ENCODE results near the gene BRD4. TPM values are rescaled to one million over a fixed set of nuclear protein-coding genes. Genes with fewer than 3 reads are reported as not detected.
A peak's percentile ranks its signal among the peaks of the same experiment; 100 is the strongest.
"Not testable (repeated sequence)": the region's sequence is repeated elsewhere in the genome, so short reads cannot be mapped to it uniquely, and the experiment has no call there.

BRD4 gene
- total RNA-seq, result 34.6 TPM

DNA sequence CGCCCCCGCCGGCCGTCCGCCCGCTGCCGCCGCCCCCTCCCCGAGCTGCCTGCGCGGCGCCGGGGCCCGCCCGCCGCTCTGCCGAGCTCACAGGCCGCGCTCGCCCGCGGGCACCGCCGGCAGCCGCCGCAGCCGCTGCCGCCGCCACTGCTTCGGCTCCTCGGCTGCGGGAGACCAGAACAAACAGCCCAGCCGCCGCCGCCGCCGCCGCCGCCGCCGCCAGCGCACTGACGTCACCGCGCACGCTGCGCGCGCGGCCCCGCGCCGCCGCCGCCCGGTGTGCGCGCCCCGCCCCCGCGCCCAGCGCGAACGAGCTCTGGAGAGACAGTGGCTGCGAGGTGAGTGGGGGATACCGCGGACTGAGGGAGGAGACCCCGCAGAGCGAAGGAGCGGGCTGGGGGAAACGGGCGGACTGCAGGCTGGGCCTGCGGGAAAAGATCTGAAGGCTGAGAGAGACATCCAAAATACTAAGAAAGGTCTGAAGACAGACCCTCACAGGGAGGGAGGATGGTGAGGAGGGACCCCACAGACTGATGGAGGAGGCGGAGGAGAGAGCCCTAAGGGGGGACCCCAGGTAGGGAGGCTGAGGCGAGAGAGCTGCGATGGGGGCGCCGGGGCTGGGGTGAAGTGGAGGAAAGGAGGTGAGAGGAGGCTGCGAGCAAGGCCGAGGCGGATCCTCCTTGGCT, at the start of gene BRD4:
BRD4 (minus strand) TSS at position 229 of the 686 bp plus-strand sequence. CDS start 59,440 bp downstream, outside the sequence.
- DNase-seq, result peak; percentile 83

DNA sequence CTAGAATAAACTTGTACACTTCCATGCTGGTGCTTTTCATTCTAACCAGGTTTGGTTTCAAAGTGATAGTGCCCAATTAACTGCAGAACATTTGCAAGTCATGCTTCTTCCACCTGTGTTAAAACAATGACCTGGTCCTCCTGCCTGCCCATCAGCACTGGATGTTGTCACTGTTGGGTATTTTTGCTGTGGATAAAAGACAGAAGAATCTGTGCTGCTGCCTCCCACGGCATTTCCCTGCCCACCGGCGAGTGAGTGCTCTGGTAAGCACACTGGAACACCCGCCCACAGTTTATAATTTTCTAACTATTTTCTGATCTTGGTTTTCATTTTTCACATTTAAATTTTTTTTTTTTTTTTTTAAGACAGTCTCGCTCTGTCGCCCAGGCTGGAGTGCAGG, 49.5 kb upstream of the BRD4 start:
- no peak for DNase-seq

DNA sequence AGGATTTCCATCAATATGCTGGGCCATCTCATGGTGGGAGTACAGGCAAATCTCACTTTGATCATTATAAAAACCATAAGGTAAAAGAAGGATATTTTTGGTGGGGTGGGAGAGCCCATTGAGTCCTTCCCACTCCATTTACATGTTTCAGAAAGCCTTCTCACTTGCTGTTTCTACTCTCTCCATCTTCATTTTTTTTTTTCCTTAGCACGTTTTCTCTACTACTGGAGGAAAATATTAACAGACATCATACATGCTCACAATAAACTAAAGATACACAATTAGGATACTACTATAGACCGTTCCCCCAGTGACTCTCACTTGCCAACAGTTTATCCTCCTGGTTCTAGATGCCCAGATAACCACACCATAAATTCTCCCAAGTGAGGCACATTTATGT, 49.1 kb upstream of the BRD4 start:
- DNase-seq, result no peak

DNA sequence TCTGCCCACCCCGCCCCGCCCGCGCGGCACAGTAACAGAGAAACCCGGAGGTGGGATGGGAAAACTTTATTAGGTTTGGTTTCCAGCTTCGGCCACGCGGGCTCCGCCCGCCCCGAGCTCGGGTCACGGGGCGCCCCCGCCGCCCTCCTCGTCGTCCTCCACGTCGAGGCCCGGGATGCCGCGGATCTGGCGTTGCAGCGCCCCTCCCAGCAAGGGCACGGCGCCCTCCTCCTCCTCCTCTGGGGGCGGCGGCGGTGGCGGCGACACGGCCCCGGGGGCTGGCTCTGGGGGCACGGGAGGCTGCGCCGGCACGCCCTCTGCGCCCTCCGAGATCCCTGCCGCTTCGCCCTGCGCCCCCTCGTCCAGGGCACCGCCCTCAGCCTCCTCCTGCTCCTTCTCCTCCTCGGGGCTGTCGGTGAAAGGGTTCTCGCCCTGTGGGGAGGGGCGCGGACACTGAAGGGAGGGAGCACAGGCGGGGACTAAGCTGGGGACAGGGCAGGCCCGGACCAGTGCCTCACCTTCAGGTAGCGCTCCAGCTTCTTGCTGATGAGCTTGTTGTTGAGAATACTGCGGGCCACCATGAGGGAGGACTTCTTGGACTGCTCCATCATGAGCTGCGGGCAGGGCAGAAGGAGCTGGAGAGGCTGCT, 47.8 kb upstream of the BRD4 start:
- DNase-seq, result peak; percentile 71

DNA sequence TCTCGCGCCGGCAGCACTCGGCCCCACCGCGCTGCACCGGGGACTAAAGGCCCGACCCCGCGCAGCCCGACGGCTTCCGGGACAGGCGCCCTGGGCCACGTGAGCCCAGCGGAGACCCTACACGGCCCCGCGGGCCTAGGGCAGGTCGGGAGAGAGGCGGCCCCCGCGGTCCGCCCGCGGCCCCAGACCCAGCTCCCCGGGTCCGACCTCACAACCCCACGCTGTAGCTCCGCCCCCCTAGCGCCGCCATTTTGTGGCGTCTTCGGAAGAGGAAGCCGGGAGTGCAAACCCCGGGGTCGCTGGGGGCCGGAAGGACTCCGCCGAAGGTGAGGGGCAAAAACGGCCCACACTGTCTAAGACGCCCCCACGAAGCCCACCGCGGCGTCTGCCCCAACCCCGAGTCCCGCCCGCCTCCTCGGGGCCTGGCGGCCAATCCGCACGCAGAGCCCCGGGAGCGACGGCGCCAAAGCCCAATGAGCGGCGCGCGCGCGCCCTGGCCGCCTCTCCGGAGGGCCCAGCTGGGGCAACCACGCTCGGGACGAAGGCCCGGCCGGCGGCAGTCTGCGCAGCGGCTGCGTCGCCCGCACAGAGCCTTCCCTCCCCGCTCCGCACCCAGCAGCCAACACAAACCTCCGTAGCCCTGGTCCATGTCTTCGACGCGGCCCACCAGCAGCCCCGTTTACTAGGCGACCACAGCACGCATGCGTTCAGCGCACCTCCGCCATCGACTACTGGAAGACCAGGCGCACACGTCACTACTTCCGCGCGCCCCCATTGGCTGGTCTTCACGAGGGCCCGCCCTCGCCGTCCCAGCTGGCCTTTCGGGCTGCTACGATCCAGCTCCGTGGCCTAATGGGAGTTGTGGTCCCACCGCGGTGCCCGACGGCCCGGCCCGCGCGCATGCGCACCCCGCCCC, 47.0 kb upstream of the BRD4 start, which contains the start of gene AKAP8:
AKAP8 (minus strand) TSS at position 705 of the 916 bp plus-strand sequence; CDS start at position 649, 56 bp downstream.
- DNase-seq, result peak; percentile 99

DNA sequence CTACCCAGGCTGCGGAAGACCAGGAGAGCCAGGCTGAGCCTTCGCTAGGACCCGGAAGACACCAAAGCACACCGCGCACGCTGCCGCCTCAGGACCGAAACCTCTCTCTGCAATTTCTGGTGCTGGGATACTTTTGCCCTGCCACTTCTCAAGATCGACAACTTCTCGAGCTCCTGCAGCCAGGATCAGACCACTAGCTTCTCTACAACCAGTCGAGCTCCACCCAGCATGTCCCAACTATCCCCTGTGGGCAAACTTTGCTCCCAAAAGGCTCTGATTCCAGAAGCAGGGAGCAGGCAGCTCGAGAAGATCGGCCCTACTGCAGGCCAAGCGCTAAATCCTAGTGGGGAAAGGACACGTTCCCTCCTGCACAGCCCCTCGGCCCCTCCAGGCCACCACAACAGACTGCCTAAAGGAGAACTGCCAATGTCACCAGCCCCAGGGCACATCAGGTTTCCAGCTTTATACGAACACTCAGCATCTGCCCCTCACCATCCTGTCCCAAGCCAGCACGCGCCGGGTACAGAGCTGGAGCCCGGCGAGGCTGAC, 46.3 kb upstream of the BRD4 start:
- DNase-seq, result peak; percentile 73

DNA sequence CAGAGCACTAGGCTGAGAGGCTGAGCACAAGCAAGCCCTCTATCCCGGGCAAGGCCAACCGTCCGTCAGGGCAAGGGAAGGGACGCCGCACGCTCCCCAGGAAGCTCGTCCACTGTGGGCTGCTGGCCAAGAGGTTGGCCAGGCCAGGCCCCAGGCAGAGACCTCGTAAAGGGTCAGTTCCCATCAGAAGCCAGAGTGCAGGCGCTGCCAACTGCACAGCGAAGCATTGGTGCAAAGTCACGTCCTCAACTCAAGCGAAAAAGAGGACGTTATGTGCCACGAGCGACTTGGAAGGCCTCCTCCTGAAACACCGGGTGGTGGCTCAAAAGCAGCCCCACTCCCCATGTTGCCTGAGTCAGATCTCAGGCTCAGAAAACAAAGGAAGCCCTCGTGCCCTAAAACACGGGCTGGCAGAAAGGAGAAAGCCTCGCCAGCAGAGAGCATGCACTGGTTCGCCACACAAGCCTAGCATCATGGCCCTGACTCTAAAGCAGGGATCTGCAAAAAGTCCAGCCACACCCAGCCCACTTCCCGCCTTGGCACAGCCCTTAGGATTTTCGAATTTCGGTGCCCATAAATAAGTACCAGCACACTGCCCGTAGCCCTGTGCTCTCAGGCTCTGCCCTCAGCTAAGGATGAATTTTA, 42.6 kb upstream of the BRD4 start:
- DNase-seq, result no peak

DNA sequence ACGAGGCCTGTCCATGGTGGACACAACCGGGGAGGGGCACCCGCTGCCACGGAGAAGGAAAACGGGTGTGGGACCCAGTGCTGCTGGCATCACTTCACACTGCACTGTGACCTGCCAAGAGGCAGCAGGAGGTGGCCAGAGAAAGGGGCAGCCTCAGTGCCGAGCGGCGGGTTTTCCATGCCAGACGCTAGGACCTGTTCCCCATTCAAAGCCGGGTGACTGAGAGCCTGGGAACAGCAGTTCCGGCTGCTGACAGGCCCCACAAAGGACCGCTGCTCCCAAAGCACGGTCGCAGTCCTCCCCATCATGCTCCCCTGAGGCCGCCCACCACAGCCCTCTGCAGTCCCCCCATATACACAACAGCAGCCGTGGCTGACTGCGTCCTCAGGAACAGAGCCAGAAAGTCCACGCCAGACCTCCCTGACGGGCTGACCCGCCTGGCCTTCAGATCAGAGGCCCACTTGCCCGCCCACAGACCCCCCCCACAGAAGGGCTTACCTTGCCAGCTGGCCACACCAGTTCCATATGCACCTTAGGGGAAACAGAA, 41.8 kb upstream of the BRD4 start:
- no peak for DNase-seq

DNA sequence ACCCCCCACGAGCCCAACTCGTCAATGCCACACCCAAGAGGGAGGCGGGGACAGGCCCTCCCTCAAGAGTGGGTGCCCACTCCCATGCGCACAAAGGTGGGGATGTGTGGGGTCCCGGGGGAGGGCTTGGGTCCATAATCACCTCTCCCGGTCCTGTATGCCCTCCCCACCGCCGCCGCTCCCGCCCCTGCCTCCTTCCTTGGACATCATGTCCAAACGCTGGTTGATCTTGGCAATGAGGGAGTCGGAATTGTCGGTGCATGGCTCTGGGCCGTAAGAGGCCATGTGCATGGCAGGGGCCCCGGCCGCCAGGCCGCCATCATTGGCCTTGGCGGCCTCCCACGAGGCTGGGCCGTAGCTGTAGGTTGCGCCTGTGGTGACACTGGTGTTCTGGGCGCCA, 41.3 kb upstream of the BRD4 start:
- DNase-seq, result no peak

DNA sequence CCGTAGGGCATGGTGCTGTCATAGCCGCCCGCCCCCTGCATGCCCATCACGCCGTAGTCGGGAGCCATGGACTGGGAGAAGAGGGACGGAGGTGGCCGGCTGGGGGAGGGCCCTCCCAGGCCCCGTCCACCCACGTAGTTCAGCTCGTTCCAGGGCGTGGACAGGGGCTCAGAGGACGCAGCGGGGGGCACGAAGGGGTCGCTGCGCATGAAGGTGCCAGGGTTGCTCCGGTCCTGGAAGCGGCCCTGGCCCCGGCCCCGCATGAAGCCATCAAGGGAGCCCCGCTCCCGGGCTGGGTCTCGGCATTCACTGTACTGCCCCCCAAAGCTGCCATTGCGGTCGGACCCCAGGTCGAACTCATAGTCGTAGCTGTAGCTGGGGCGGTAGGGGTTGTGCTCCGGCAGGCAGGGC, 40.6 kb upstream of the BRD4 start:
- DNase-seq, result no peak

DNA sequence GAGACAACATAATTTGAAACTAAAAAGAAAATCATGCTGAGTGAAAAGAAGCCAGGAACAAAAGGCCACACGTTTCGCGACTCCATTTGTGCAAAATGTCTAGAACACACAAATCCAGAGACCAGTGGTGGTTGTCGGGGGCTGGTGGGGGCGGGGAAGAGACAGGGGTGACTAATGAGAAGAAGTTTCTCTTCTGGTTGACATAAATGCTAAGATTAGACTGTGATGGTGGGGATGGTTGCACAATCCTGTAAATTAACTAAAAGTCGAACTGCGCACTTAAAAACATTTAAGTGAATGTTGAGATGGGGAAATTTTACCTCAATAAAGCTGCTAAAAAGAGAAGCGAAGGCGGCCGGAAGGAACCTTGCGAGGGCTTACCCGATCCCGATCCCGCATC, 40.1 kb upstream of the BRD4 start:
- no peak for DNase-seq

DNA sequence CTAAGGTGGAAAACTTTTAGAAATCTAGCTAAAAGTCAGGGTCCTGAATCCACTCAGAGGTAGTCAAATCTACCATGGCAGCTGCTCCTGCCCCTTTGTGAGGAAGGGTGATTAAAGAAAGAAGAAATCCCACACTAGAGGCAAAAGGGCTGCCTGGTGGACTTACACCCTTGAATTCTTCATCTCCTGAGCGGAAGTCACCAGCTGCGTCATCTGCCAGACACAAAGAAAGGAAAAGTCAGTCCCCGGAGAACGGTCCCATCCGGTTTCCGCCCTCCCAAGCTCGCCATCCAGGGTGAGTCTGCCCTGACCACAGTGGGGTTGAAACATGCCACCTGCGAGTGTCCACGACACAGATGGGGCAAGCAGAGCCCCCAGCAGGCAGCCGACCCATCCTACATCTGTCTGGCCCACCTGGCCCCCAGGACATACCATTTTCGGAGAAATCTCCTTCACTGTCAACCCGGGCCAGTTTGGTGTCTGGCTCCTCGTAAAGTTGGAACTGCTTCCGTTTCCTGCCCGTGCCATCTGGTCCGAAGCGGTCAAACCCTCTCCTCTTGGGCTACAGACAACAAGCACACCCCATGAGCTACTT, 39.5 kb upstream of the BRD4 start:
- DNase-seq, result no peak

DNA sequence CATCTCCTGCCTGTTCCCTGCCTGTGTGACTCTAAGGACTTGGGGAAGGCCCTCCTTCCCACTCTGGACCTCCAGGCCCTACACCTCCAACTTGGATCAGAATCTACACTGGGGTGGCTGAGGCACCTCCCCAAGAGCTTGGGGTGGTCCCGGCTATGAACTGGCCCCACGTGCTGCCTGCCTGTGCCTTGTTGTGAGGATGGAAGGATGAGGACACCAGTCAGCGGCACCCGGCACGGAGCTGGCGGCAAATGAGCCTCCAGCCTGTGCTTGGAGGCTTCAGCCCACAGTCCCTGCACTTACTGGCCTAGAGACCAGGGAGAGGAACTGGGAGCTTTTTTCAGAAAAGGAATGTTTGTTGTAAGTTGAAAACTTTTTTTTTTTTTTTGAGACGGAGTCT, 38.8 kb upstream of the BRD4 start:
- DNase-seq, result no peak

DNA sequence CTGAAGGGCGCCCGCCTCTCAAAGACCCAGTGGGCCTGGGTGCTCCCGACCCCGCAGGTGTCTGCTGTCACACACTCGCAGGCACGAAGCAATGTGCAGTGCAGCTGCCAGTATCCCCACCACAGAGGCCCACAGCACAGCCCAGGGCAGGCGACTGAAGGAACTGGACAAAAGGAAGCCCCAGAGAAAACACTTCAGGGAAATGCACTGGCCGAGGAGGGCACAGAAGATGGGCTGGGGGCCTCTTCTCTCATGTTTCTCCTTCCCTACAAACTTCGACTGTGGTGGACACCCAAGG, 37.2 kb upstream of the BRD4 start:
- DNase-seq, result no peak

DNA sequence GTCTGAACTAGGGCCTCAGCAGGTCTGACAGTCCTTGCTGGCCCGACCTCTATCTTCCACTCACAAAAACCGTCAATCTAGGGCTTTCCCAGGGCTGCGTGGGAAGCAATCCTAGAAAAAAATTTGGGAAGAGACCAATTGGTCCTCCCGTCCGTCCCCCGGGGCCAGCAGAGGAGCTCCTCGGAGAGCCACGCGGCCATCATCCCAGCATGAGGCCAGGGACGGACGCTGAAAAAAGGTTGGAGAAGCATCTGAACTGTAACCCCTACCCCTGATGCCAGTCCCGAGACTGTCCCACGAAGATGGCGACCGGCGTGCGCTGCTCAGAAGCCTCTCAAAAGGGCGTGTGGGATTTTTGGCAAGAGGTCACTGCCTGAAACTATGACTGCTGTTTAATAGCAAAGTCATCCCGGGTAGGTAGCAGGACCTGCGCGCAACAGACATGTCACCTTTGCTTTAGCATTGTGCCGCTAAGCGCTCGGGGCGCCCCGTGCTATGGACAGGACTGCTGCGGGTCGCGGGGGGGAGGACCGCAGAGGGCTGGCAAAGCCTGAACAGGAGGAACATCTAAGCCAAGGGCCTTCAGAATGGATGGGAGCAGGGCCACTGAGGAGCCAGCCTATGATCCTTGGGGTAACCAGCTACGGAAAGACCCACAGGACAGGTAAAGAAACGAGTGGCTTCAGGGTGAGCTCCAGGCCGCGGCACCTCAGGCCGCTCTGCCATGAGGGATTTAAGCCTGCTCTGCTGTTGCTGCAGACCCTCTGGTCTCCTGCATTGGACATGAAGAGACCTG, 36.7 kb upstream of the BRD4 start:
- DNase-seq, result no peak

DNA sequence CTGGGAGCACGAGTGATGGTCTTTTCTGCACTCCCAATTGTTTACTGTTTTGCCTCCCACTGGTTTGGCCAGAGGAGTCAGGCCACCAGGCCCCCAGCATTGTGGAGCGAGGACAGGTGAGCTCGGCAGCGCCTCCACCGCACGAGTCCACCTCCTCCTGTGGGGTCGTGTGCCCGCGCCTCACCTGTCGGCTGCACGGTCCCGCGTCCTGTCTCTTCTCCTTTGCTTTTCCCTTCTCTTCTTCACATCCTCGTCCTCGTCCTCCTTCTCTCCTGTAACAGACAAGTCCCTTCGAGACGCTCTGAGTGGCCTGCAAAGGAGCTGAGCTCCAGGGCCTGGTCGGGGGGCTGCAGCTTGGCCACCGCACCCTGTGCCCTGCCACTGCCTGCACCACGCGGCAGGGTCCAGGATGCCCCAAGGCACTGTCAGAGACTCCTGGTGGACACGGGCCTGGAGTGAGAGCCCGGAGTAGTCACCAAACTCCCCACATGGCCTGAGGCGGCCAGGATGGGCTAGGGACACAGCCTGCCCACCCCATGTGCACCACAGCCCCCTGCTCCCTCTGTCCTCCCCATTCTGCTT, 35.8 kb upstream of the BRD4 start:
- no peak for DNase-seq

DNA sequence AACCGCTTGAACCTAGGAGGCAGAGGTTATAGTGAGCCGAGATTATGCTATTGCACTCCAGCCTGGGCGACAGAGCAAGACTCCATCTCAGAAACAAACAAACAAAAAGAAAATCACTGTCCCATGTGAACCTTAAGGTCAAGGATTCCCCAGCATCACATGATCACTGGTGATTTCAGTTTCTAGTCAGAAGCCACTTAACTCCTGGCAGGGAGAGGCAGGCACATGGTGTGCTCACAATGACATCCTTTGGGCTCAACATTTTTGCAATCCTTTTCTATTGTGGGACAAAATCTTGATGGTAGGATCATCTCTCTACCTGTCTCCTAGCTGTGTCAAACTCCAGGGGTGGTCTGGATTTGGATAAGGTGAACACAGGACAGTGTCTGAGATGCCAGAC, 35.1 kb upstream of the BRD4 start:
- no peak for DNase-seq

DNA sequence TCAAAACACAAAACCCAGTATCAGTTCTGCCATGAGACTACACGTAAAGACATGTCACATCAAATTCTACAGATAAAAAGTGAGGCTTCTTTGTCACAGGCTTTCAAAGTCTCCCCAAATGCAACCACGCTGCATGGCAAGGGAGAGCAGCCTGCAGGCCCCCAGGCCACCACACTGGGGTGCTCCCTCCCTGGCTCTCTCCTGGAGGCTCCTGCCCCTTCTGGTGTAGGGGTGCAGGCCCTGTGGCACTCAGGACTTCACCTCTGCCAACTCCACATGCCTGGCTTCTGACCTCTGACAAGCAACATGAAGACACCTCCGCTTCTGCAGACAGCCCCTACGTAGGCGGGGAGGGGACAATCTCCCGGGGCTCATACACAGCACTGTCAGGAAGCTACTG, 32.9 kb upstream of the BRD4 start:
- DNase-seq, result no peak

DNA sequence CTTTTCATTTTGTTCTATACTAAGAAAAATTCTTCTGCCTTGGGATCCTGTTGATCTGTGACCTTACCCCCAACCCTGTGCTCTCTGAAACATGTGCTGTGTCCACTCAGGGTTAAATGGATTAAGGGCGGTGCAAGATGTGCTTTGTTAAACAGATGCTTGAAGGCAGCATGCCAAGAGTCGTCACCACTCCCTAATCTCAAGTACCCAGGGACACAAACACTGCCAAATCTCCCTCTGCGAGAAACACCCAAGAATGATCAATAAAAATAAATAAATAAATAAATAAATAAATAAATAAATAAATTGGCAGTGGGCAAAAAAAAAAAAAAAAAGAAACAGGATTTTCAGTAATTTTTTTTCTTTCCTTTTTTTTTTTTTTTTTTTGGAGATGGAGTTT, 31.5 kb upstream of the BRD4 start:
- peak; percentile 32 for DNase-seq

DNA sequence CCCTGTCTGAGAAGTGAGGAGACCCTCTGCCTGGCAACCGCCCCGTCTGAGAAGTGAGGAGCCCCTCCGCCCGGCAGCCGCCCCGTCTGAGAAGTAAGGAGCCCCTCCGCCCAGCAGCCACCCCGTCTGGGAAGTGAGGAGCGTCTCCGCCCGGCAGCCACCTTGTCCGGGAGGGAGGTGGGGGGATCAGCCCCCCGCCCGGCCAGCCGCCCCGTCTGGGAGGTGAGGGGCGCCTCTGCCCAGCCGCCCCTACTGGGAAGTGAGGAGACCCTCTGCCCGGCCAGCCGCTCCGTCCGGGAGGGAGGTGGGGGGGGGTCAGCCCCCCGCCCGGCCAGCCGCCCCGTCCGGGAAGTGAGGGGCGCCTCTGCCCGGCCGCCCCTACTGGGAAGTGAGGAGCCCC, 30.7 kb upstream of the BRD4 start:
- DNase-seq, result not testable (repeated sequence)
